GM19023 (cell line): ENCODE data around the gene ERBB2.
"Not testable (repeated sequence)": the region's sequence is repeated elsewhere in the genome, so short reads cannot be mapped to it uniquely, and the experiment has no call there.

Source experiments
- ATAC-seq: cut with Tn5 transposase; IDR thresholded peaks from one replicate; pipeline ENCODE4 v1.9.1; 2021; ENCODE audit warnings: mild to moderate bottlenecking, moderate library complexity; ENCODE audit not compliant: unreplicated experiment

Gene ERBB2

DNA sequence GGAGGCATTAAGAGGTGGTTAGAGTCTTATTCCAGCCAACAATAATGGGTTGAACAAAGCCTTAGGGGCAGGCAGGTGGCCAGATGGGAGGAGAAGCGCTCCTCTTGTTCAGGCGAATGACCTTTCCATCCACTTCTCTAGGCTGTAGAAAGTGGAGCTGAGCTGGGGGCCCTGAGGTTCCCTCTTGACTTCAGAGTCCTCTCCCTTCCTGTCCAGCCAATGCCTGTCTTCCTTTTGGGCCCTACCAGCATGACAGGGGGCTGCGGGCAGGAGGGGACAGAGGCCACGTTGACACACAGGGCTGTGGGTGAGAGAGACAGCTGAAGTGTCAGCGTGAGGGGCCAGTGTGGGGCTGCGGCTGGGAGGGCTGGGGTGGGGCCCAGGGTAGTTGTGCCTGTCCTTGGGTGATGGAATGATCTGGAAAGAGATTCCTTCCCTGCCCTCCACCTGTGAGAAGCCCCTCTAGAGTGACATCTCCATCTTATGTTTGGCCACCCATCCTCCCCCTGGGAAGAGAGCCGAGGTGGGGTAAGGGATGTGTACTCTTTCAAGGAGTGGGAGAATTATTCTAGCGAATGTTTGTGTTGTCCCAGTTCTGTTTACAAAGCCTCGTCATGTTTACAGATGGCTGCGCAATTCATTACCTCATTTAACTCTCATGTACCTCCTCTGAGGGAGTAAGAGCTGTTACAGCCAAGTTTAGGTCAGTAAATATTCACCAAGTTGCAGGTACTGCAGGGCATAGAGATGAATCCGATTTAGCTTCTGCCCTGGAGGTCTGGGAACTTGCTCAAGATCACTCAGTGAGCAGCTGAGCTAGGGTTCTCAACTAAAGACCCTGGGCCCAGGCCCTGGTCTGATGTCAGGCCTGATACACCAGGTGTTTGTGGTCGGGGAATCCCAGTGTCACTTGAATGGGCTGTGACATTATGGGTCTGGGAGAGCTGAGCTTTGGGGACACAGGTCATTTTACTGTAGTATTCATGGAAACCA is 3.3 kb downstream of the ERBB2 start:
- ATAC-seq, result no peak

DNA sequence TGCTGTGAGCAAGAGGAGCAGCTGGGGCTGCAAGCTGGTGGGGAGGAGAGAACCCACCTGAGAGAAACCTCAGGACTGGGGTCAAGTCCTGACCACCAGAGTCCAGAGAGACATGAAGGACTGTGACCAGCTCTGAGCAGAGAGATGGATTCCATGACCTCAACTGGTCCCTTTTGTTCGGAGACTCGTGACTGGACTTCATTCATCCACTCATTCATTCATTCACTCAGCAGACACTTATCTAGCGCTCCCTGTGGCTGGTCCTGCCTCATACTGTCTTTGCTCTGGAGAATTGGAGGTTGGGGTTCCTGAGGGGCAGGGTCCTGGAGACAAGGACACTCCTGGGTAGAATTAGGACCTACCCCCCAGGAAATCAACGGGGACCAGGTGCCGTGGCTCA is 4.0 kb downstream of the ERBB2 start:
- no peak for ATAC-seq

DNA sequence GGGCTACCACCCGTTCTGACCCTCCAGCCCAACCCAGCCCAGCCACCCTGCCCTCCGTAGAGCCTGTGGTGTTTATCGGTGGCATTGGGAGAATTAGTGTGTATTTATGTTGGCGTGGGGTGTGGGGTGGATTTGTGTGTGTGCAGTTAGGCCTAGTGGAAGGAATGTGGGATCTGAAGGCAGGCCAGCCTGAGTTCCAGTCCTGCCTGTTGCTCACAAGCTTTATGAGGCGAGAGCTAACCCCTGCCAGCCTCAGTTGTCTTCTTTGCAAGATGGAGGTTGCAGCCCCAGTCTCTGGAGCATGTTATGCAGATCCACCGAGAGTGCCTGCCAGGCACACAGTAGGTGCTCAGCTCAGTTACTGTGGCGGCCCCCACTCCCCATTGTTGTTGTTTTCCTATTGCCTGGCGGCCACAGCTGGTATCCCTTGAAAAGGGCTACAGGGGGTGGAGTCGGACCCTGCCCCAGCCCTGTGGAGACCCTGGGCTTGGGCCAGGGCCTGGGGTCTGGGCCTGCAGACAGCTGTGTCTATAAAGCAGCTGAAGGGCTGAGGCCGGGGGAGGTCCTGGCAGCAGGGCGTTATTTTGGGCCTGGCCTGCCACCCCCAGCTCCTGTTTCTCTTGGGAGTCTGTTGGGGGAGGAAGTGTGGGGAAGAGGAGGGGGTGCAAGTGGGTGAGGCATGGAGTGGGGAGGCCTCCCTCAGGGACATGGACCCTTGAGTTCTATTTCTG is 5.1 kb downstream of the ERBB2 start:
- ATAC-seq, result no peak

DNA sequence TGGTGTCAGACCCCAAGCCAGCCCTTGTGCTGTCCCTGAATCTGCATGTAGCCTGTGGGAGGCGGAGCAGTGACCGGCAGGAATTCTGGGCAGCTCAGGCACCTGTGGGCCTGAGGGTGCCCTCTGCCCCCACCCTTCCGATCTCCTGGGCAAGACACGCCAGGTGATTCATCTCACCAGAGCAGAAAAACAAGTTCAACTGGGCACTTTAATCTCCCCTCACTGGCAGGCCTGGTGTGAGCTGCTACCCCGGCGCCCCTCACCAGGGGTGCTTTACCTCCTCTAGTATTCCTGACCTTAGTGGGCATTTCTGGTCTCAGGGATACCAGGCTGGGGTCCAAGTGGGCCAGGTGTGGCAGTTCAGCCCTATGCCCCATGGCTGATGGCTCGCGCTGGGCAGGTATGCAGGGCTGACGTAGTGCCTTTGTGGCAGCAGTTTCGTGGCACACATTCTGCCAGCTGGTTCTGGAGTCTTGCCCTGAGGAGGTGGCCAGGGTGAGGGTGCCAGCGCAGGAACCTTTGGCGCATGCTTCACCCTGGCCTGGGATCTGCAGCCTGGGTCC is 6.0 kb downstream of the ERBB2 start:
- ATAC-seq, result no peak

DNA sequence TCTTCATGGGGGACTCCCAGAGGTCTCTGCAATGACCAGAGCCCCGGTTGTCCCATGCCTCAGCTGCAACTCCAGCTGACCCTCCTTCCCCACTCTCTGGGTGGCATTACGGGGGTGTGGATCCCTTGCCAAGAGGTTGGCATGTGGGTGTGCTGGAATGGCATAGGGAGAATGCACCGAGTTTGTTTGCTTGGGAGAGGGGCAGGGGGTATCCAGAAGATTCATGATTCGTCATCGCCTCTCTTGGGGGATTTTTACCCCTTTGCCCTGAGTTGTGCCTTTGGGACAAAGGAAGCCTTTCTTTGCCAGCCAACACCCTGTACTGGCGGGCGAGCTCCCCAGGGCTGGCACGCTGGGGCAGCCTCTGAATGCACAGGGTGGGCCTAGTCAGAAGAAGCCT is 6.5 kb downstream of the ERBB2 start:
- ATAC-seq, result no peak

DNA sequence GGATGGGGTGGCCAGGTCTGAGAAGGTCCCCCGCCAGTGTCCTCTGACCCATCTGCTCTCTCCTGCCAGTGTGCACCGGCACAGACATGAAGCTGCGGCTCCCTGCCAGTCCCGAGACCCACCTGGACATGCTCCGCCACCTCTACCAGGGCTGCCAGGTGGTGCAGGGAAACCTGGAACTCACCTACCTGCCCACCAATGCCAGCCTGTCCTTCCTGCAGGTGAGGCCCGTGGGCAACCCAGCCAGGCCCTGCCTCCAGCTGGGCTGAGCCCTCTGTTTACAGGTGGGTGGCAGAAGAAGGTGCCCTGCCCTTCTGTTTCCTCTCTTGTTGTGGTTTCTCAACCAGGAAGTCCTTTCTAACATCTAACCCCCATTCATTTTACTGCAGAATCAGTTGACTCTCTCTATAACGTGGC is 7.1 kb downstream of the ERBB2 start:
- ATAC-seq, result no peak

DNA sequence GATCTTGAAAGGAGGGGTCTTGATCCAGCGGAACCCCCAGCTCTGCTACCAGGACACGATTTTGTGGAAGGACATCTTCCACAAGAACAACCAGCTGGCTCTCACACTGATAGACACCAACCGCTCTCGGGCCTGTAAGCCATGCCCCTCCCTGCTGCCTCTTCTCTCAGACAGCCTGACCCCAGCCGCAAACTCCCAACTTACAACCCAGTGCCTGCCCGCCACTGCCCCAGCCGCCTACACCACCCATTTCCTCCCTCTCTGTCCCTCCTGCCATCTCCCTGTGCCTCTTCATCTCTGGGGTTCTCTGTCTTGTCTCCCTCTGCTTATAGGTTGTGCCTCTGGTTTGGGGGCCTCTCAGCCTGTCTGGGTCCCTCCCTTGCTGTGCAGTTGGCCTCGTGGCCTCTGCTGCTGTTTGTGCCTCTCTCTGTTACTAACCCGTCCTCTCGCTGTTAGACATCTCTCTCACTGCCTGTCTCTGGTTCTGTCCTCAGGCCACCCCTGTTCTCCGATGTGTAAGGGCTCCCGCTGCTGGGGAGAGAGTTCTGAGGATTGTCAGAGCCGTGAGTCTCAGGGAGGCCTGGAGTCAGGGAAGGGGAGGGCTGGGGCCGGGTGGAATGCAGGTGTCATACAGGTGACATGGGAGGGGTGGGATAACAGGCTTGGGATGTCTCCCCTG is 9.6 kb downstream of the ERBB2 start:
- no peak for ATAC-seq

DNA sequence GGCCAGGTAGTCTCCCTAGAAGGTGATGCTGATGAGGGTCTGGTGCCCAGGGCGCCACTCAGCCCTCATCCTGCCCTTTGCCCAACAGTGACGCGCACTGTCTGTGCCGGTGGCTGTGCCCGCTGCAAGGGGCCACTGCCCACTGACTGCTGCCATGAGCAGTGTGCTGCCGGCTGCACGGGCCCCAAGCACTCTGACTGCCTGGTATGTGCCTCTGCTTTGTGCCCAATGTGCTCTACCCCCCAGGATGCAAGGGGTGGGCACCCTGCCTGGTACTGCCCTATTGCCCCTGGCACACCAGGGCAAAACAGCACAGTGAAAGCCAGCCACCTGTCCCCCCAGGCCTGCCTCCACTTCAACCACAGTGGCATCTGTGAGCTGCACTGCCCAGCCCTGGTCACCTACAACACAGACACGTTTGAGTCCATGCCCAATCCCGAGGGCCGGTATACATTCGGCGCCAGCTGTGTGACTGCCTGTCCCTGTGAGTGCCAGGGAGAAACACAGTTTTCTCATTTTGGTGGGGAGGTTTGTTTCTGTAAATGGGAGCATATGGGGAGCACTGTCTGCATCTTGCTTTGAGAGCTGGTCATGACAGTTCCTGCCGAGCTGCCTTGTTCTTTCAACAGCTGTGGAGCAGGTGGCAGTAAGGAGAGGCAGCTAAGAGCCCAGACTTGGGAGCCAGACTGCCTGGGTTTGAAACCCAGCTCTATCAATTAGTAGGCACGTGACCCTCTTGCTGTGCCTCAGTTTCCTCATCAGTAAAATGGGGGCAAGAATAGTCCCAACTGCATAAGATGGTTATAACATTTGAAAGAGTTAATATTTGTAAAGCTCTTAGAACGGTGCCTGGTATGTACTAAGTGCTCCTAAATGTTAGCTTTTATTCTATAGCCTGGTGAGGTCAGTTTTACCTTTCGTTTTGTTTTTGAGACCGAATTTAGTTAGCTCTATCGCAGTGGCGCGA is 10.4 kb downstream of the ERBB2 start:
- no peak for ATAC-seq

DNA sequence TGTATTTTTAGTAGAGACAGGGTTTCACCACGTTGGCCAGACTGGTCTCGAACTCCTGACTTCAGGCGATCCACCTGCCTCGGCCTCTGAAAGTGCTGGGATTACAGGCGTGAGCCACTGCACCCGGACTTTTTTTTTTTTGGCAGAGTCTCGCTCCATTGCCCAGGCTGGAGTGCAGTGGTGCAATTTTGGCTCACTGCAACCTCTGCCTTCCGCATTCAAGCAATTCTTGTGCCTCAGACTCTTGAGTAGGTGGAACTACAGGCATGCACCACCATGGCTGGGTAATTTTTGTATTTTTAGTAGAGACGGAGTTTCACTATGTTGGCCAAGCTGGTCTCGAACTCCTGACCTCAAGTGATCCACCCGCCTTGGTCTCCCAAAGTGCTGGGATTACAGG is 11.2 kb downstream of the ERBB2 start:
- ATAC-seq, result not testable (repeated sequence)

DNA sequence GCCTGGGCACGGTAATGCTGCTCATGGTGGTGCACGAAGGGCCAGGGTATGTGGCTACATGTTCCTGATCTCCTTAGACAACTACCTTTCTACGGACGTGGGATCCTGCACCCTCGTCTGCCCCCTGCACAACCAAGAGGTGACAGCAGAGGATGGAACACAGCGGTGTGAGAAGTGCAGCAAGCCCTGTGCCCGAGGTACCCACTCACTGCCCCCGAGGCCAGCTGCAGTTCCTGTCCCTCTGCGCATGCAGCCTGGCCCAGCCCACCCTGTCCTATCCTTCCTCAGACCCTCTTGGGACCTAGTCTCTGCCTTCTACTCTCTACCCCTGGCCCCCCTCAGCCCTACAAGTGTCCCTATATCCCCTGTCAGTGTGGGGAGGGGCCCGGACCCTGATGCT is 12.0 kb downstream of the ERBB2 start:
- ATAC-seq, result no peak

DNA sequence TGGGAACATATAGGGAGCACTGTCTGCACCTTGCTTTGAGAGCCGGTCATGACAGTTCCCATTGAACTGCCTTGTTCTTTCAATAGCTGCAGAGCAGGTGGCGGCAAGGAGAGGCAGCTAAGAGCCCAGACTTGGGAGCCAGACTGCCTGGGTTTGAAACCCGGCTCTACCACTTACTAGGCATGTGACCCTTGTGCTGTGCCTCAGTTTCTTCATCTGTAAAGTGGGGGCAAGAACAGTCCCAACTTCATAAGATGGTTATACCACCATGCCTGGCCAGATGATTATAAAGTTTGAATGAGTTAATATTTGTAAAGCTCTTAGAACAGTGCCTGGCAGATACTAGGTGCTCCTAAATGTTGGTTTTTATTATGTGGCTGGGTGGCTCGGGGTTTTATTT is 14.4 kb downstream of the ERBB2 start:
- no peak for ATAC-seq

DNA sequence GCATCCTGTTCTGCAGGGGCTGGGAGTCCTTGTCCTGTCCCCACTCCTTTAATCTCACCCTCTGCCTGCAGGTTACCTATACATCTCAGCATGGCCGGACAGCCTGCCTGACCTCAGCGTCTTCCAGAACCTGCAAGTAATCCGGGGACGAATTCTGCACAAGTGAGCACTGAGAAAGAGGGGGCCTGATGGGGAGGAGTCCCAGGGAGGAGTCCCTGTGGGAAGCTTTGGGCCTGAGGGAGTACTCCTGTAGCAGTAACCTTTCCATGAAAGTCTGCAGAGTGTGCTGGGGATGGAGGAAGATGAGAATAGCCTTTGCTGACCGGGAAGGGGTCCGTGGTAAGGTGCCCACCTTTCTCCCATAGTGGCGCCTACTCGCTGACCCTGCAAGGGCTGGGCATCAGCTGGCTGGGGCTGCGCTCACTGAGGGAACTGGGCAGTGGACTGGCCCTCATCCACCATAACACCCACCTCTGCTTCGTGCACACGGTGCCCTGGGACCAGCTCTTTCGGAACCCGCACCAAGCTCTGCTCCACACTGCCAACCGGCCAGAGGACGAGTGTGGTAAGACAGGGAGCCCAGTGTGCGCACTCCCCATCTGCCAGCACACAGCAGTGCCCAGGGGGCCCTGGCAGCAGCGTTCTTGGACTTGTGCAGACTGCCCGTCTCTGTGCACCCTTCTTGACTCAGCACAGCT is 15.7 kb downstream of the ERBB2 start:
- ATAC-seq, result no peak

DNA sequence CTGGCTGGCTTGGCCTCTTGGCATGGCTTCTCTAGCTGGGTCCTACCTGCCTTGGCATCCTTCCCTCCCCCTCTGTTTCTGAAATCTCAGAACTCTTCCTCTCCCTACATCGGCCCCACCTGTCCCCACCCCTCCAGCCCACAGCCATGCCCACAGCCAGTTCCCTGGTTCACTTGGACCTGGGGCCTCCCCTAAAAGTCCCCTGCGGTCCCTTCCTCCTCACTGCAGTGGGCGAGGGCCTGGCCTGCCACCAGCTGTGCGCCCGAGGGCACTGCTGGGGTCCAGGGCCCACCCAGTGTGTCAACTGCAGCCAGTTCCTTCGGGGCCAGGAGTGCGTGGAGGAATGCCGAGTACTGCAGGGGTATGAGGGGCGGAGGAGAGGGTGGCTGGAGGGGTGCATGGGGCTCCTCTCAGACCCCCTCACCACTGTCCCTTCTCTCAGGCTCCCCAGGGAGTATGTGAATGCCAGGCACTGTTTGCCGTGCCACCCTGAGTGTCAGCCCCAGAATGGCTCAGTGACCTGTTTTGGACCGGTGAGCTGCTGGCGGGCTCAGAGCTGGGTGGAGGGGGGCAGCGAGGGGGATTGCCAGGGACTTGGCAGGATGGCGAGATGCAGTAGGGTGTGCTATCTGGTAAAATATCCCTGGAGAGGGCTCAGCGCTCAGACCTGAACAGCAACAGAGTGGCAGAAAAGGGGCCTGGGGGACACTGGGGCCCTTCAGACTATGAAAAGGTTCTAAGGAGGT is 16.4 kb downstream of the ERBB2 start:
- ATAC-seq, result no peak

DNA sequence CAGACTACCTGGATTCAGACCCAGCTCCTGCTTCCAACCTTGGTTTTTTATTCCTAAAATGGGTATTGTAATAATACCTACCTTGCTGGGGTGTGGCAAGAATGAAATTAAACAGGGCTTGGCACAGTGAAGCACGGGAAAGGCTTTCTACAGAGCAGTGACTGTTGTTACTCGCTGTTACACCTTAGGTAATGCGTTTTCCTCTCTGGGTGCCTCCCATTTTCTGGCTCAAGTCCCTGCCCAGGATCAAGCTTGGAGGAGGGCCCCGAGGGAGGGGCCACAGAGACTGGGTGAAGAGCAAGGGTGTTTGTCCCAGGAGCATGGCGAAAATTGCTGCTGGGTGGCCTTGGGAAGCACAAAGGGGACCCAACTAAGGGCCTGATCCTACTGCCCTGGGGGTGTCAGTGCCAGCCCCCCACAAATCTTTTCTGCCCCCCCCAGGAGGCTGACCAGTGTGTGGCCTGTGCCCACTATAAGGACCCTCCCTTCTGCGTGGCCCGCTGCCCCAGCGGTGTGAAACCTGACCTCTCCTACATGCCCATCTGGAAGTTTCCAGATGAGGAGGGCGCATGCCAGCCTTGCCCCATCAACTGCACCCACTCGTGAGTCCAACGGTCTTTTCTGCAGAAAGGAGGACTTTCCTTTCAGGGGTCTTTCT is 17.1 kb downstream of the ERBB2 start:
- no peak for ATAC-seq

DNA sequence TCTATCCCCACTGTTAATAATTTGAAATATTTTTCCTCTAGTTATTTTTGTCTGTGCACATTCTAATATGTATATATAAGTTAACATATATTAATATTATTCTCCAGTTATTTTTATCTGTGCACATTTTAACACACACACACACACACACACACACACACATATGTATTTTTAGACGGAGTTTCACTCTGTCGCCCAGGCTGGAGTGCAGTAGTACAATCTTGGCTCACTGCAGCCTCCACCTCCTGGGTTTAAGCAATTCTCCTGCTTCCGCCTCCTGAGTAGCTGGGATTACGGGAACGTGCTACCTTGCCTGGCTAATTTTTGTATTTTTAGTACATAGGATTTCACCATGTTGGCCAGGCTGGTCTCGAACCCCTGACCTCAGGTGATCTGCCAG is 17.8 kb downstream of the ERBB2 start:
- ATAC-seq, result no peak

DNA sequence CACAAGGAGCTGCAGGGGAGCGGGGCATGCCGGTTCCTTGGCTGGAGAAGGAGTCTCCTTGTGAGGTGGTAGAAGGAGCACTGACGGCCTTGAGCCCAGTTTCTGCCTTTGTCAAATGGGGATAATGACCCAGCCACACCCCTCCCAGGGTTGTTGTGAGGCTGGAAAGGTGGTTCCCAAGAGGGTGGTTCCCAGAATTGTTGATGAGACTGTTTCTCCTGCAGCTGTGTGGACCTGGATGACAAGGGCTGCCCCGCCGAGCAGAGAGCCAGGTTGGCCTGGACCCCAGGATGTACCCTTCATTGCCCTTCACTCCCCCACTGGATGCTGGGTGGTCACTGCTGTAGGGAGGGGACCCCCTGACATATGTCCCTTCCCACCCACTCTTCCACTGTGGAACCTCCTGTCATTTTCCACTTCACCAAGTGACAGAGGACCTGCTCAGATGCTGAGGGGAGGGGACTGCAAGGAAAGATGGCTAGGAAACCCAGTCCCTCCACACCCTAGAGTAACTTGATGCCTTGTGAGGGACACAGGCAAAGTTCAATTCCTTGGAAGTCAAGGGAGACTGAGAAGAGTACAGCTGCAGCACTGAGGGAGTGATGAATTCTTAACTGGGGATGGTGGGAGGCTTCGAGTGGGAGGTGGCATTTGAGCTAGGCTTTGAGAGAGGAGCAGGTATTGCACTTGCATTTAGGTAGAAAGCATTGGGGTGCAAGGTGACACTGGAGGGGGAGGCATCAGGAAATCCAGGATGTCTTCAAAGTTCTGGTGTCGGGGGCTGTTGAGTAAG is 19.9 kb downstream of the ERBB2 start:
- ATAC-seq, result no peak

DNA sequence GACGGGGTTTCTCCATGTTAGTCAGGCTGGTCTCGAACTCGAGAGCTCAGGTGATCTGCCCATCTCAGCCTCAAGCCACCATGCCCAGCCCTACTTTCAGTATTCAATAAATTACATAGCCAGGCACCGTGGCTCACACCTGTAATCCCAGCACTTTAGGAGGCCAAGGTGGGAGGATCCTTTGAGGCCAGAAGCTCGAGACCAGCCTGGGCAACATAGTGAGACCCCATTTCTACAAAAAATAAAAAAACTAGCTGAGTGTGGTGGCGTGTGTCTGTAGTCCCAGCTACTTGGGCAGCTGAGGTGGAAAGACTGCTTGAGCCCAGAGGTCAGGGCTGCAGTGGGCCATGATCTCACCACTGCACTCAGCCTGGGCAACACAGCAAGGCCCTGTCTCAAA is 22.2 kb downstream of the ERBB2 start:
- ATAC-seq, result no peak
